ENCODE data around the gene EHMT2.

GRCh38 chr6:31847276-31847978 lies 50.1 kb downstream of the EHMT2 start:
- TF ChIP-seq FOXA2 (IDR thresholded peaks at IDR 0.05) (no peak), MAX (IDR thresholded peaks at IDR 0.05) (no peak), TAF1 (conservative IDR thresholded peaks at IDR 0.05) (no peak)

Data from liver (tissue), 2 donors.